HG03108 (cell line): Measurements from ENCODE around the gene BACH2.
"Not testable (repeated sequence)": the region's sequence is repeated elsewhere in the genome, so short reads cannot be mapped to it uniquely, and the experiment has no call there.

Experiments
- ATAC-seq: cut with Tn5 transposase; IDR thresholded peaks from one replicate; pipeline ENCODE4 v1.9.1; 2021; ENCODE audit warnings: moderate library complexity; ENCODE audit not compliant: unreplicated experiment

BACH2 gene

DNA sequence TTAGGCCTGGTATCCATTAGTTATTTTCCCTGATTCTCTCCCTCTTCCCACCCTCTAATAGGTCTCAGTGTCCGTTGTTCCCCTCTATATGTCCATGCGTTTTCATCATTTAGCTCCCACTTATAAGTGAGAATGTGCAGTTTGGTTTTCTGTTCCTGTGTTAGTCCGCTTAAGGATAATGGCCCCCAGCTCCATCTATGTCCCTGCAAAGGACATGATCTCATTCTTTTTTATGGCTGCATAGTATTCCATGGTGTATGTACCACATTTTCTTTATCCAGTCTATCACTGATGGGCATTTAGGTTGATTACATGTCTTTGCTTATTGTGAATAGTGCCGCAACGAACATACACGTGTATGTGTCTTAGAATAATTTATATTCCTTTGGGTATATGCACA, 14.4 kb downstream of the BACH2 start:
- not testable (repeated sequence) for ATAC-seq

DNA sequence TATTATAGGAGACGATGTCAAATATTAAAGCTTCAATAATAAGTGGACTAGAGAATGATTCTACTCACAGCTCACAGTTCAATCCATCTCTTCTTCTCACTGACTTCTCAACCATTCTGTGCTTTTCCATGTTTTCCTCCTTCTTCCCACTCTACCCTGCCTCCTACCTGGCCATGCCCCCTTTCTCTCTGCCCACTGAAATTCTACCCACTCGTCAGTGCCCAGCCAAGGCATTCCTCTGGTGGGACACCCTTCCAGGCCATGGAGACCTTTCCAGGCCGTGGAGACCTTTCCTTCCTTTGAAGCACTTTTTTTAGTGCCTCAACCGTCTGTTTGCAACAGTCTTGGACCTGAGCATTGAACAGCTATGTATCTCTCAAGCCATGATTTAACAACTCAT, 18.5 kb downstream of the BACH2 start:
- no peak for ATAC-seq

DNA sequence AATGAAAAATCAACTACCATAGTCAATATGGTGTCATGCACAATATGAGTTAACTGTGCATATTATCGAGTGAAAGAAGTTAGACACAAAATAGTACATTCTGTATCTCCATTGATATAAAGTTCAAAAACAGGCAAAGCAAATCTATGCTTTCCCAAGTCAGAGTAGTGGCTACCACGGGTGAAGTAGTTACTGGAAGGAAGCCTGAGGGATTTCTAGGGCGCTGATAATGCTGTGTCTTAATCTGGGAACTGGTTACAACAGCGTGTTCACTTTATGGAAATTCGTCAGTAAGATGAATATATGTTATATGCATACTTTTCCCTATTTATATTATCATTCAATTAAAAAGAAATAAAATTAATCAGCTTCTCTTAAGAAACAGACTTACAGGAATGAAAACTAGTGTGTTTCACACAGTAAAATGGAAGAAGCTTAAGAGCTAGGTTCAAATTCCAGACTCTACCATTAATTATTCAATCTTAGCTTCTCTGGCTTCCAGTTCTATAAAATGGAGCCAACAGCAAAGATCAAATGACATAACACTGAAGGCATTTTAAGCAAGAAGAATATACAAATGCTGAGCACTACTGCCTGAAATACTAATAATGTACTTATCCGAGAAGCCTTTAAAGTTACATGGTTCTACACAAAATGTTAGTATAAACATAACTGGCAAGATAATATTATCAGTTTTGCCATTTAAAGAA, 19.2 kb downstream of the BACH2 start:
- ATAC-seq, result no peak

DNA sequence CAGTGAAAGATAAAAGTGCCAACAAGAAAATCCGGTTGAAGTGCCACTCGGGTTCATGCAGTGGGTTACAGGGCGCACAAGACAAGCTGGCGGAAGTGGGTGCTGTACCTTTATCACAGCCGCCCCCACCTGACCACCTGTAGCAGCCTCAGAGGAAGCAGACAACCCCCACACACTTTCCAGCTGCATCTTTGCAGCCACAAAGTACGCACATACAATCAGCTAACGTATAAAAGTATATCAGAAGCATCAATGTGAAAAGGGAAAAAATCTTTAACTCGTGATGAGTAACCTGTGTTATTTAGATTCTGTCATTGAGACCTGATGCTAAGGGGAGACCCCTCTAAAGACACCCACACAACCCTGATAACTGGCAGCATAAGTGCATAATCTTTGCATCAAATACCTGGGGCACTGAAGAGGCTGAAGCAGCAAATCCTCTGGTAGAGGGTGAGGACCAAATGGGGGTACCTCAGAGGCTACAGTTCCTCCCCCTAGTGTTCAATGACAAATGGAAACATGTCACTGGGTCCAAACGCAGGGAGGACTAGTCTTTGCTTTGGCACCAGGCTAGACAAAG, 22.1 kb downstream of the BACH2 start:
- ATAC-seq, result peak; percentile 52

DNA sequence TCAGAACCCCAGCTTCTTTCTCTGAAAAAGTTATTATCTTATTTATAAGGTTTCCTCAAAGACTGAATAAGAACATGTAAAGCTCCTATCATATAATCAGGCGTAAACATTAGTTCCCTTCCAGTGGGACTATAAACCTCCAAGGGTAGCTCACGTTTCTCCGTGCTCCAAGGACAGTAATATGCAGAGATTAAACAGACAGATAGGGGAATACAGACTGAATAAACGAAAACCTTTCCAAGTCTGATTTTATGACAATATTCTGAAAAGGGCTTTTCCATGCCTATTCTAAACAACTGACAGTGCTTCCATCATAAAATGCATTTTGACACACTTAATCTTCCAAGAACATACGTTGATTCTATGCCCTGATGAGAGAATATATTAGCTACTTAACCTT, 22.8 kb downstream of the BACH2 start:
- no peak for ATAC-seq

DNA sequence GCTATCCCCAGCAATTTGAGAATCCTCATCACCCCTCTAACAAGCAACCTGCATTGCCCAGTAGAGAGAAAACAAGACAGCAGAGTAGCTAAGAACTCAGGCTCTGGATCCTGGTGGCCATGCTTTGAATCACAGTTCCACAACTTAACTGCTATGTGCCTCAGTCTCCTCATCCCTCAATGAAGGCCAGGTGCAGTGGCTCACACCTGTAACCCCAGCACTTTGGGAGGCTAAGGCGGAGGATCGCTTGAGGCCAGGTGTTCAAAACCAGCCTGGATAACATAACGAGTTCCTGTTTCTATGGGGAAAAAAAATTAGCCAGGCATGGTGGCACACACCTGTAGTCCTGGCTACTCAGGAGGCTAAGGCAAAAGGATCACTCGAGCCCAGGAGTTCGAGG, 23.7 kb downstream of the BACH2 start:
- no peak for ATAC-seq

DNA sequence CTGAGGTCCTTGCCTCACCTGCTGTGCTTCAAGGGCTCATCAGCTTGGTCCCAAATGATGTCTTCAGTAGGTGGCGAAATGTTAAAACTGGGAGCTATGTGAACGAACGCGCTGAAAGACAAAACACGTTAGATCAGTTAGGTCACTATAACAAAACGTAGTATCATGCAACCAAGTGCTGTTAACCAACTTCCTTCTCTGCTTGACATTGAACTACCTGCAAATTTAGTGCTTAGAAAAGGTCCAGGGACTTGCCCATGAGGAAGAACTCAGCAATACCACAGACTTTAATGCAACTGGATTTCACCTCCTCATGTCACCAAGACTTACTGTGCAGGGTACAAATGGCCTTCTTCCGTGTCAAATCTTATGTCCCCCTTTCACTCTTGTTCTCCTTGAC, 24.8 kb downstream of the BACH2 start:
- no peak for ATAC-seq

DNA sequence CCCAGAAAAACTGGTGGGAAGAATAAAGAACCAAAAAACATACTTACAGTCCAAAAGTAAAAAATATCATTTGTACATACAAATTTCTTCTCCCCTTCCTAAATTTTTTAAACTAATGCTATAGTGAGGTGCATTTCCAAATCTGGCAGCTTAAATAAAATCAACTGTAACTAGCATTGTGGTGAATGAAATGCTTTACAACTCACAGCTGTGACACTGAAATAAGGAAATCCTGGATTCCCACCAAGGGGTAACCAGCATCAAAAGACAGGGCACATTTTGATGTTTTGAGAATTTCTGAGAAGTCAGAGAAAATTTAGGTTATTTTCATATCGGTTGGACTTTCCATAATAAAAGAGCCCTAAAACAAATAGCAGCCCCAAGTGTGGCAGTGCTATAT, 27.3 kb downstream of the BACH2 start:
- ATAC-seq, result no peak

DNA sequence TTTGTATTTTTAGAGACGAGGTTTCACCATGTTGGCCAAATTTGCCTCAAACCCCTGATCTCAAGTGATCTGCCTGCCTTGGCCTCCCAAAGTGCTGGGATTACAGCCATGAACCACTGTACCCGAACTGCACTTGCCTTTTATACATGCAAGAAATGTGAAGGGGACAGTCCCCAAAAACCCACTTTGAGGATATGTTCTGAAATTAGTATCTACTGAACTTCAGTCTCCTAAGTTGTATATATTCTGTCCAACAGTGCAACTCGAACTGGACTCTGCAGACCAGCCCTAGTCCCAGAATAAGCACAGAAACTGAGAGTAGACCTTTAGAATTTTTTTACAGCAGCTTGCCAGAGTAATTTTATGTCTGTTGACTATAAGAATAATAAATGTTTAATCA, 28.5 kb downstream of the BACH2 start:
- no peak for ATAC-seq

DNA sequence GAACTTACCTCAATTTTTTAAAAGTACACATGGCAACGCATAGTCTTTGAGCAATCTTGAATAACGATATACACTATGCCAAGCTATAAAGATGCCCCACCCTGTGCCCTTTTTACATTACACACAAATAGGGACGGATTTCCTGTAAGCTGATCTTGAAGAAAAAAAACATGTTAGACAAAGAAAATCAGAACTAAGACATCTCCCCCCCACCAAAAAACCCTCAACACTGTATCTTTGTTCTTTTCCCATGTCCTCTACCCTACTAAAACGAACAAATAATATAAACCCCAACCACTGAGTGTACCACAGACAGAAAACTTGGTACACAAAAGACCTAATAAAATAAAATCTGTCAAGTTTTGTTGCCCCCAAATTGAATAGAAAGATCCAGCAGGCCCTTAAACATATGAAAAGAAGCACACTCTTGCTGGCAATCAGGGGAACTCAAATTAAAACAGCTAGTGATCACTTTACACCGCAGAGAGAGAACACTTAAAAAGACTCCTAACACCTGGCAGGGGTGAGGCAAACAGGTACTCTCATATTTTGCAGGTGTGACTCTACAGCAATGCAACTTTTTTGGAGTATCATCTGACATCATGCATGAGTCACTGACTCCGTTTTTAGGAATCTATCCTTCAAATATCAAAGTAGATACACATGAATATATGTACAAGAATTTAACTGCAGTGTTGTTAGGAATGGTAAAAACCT, 29.6 kb downstream of the BACH2 start:
- no peak for ATAC-seq

DNA sequence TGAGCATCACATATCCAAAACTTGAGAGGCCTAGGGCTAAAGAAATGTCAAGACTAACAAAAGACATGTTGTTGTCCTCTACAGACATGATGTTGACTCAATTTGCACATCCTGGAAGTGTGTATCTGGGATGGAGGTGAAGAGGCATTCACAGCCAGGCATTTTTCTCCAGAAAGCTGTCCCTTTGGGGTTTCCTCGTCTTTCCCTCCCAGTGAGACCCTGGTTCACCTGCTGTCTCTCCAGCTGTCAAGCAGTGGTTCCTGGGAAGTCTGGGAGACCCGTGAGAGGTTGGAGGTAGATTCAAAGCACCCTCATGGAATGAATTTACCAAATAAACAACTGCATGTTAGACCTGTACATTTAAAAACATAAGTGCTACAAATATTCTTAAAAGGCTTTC, 32.1 kb downstream of the BACH2 start:
- ATAC-seq, result no peak

DNA sequence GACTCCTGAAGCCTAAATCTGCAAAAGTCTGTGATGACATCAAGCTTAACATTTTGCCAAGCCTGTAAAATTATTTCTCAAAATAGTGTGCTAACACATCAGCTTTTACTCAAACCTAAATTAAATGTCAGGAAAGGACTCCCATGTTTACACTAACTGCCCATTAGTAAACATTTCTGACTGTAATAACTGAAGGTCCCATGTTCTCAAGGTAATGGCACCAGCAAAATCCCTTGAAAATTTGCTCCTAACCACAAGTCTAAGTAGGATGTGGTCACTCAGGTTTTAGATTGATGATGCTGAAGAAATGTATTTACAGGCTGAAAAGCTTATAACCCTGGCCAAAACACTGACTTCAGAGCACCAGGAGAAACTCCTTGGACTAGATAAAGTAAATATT, 33.0 kb downstream of the BACH2 start:
- no peak for ATAC-seq

DNA sequence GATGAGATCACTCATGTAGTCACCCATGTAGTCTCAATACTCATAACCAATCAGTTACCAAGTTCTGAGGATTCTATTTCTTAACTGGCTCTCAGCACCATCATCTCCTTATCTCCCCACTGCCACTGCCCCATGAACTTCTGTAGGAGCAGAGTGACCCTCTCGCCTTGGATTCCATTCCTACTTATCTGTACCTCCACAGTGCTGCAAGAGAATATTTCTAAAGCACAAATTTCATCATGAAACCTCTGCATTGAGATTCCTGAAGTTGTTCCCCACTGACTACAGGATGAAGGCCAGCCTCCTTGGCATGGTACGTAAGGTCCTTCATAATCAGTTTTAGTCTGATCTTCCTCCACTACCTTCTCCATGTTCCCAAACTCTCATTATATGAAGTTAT, 34.8 kb downstream of the BACH2 start:
- ATAC-seq, result no peak

DNA sequence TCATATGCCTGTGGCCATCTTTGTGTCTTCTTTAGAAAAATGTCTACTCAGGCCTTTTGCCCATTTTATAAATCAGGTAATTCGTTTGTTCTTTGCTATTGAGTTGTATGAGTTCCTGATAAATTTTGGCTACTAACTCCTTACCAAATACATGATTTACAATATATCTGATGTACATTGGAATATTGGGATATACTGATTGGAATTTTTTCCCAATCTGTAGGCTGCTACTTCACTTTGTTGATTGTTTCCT, 39.2 kb downstream of the BACH2 start:
- no peak for ATAC-seq

DNA sequence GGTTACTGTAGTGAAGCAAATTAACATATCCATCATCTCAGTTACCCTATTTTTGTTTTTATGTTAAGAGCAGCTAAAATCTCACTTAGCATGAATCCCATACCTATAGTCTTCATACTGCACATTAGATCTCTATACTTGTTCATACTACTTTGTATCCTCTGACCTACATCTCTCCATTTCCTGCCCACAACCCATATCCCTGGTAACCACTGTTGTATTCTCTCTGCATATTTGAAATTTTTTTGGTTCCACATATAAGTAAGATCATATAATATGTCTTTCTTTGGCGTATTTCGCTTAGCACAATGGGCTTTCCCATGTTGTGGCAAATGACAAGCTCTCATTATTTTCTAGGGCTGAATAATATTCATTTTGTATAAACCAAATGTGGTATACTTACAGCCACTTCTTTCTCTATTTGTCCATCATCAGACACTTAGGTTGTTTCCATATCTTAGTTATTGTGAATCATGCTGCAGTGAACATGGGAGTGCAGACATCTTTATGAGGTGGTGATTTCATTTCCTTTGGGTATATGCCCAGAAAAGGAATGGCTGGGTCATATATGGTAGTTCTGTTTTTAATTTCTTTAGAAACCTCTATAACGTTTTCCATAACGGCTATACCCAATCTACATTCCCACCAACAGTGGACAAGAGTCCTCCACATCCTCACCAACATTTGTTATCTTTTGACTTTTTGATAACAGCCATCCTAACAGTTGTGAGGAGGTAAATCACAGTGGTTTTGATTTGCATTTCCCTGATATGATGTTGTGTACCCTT, 39.8 kb downstream of the BACH2 start:
- ATAC-seq, result no peak

DNA sequence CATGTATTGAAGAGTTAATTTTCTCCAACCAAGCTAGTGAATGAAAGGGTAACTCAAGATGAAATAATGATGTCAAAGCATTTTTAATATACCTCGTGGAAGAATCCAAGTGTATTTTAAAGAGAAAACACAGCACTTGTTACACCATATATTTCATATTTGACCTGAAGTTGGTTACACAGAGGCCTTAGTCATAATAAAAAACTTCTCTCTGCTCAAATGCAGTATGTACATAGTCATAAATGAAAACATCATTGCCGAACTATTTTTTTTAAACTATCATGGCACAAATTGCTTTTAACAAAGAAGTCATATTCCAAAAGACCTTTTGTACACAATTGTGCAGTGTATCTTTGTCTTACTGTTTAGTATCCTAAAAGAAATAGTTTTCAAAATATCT, 43.0 kb downstream of the BACH2 start:
- ATAC-seq, result no peak

DNA sequence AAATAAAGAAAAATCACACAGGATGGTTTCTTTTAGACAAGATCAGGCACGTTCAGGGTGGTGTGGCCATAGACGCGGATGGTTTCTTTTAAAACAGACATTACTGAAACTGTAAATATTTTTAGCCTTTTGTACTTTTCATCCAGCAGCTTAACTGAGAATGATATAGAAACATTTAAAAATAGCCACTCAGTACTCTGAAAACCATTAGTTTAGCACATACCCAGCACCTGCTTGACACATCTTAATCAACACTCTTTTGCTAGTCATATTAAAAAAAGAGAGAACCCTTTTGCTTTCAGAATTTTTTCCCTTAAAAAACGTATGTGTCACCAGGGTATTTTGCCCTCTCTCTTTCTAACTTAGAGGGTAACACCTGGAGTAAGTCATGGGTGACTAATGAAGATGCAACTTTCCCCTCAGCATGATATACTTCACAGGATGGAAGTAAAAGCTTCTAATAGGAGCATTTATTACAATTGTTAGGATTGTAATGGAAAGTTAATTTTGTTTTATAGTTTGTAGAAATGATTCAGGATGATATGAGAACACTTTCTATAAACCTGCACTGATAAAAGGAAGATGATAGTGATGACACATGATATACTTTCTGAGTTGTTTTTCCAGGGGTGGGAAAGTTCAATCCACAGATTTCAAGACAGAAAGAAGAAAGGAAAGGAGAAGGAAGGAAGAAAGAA, 45.2 kb downstream of the BACH2 start:
- ATAC-seq, result peak; percentile 92

DNA sequence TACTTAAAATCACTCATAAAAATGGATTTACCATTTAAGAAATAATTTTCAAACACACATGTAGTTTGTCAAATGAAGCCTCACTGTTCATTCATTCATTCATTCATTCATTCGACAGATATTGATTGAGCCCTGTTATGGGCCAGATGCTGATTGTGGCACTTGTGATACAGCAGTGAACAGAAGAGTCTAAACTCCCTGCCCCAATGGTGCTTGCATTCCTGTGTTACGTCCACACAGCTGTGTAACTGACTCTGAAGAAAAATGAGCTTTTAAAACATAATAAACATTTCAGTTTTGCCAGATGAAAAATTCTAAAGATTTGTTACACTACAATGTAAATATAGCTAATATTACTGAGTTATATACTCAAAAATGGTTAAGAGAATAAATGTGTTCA, 46.2 kb downstream of the BACH2 start:
- ATAC-seq, result no peak

DNA sequence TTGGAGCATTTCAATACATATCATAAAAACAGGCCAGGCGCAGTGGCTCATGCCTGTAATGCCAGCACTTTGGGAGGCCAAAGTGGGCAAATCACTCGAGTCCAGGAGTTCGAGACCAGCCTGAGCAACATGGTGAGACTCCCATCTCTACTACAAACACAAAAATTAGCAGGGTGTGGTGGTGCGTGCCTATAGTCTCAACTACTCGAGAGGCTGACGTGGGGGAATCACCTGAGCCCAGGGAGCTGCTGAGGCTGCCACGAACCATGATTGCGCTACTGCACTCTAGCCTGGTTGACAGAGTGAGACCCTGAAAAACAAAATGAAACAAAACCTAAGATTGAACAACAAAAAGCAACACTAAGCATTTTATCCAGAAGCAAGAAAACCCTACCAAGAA, 47.2 kb downstream of the BACH2 start:
- no peak for ATAC-seq

DNA sequence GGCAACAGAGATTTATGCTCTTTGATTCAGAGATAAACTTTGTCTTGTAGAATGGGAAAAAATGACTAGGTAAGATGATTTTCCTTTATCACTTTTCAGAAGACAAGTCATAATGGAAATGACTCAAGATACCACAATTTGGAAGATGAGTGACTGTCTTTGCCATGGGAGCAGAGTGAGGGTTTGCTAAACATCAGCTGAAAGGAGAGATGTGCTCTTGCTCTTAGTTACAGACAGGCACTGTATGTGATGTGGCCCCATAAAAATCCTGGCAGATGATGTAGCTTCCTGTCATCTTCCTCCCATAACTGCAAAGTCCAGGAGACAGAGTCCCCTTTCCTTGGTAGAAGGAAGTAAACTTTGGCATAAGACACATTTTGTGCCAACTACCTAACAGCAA, 47.6 kb downstream of the BACH2 start:
- ATAC-seq, result no peak

DNA sequence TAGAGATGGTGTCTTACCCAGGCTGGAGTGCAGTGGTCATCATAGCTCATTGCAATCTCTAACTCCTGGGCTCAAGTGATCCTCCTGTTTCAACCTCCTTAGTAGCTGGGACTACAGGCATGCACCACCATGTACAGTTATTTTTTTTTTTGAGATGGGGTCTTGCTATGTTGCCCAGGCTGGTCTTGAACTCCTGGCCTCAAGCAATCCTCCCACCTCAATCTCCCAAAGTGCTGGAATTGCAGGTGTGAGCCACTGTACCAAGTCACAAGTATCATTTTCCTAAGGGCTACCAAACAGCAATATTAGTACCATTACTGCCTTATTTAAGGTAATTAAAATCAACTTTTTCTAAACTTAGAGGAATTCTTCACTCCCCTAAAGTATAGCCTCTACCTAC, 49.4 kb downstream of the BACH2 start:
- no peak for ATAC-seq
